HG02981 (cell line): ENCODE data around the gene CCNY.
"Not testable (repeated sequence)": the region's sequence is repeated elsewhere in the genome, so short reads cannot be mapped to it uniquely, and the experiment has no call there.

Experiments used
- ATAC-seq: cut with Tn5 transposase; IDR thresholded peaks from one replicate; pipeline ENCODE4 v1.9.1; 2021; ENCODE audit warnings: mild to moderate bottlenecking, moderate library complexity; ENCODE audit not compliant: unreplicated experiment

CCNY gene

GRCh38 chr10:35336084-35336831 is at the start of gene CCNY:
CCNY (plus strand) TSS chr10:35336509; CDS start chr10:35337054, 545 bp downstream.
- ATAC-seq = peak; percentile 66

DNA sequence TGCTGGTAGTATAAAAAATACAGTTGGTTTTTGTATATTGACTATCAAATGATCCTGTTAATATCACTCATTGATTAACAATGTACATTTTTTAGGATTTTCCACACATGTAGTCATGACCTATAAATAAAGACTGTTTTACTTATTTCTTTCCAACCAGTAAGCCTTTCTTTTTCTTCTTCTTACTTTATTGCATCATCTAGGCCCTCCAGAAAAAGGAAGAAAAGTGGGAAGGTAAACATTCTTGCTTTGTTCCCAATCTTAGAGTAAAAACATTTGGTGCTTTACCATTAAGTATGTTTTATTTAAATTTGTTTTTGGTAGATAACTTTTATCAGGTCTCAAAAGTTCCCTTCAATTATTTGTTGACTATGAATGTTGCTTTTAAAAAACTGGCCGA is 47.1 kb upstream of the CCNY start:
- no peak for ATAC-seq

- ATAC-seq = no peak
Observed at GRCh38 chr10:35294506-35294905, 41.8 kb upstream of the CCNY start.

- ATAC-seq = no peak
Observed at GRCh38 chr10:35299016-35299415, 37.3 kb upstream of the CCNY start.

GRCh38 chr10:35300063-35300699 is 36.1 kb upstream of the CCNY start:
- ATAC-seq = peak; percentile 96

- ATAC-seq = no peak
Observed at GRCh38 chr10:35304649-35305048, 31.7 kb upstream of the CCNY start.

DNA sequence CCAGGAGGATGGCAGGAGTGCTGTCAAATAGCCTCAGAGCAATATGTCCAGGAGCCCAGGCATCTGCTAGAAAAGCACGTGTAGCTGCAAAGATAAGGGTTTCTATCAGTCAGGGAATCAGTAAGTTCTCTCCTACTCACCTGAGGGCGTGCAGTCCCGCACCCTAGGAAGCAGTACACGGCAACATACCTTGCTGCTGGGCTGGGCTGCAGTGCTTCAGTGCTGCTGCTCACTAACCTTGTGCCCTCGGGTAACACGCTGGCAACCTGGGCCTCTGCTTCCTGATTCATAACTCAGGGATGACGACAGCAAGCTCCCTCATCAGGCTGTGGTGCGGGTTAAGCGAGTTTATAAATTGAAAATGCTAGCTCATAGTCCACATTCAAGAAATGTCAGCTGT is 29.5 kb upstream of the CCNY start:
- ATAC-seq = no peak

DNA sequence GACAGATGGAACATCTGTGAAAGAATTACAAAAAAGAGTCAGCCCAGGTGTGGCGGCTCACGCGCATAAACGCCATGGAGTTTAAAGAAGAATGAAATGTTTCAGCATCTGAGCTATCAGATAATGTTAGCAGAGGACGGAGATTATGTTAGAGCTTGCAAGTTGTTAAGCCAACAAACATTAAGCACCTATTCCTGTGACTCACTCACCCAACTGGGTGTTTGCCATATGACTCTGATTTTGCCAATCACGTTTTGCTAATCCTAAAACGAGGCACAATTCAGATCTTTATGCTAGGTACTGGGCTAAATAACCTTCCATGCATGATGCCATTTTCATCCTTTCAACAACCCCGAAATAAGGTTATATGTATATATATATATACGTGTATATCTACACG is 29.0 kb upstream of the CCNY start:
- no peak for ATAC-seq

GRCh38 chr10:35308809-35309208 is 27.5 kb upstream of the CCNY start:
- no peak for ATAC-seq

GRCh38 chr10:35314142-35314541 is 22.2 kb upstream of the CCNY start:
- ATAC-seq = not testable (repeated sequence)

- ATAC-seq = not testable (repeated sequence)
Observed at GRCh38 chr10:35315235-35315634, 21.1 kb upstream of the CCNY start.

GRCh38 chr10:35316218-35316967 is 19.9 kb upstream of the CCNY start:
- ATAC-seq = peak; percentile 66

DNA sequence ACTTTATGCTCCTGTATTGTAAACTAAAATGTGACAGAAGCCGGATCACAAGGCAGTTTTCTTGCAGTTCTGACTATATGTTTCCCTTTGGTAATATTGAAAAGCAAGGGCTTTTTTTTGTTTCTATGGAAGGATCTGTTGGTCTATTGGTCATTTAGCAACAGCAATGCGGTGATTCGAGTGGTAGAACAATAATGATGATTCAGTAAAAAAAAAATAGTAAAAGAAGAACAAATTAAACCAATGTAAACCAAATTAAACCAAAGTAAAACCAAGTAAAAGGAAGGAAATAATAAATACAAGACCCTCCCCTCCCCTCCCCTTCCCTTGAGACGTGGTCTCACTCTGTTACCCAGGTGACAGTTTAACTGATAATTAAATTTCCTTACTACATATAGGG is 17.8 kb upstream of the CCNY start:
- no peak for ATAC-seq

- ATAC-seq = no peak
Observed at GRCh38 chr10:35320341-35320740, 16.0 kb upstream of the CCNY start.

DNA sequence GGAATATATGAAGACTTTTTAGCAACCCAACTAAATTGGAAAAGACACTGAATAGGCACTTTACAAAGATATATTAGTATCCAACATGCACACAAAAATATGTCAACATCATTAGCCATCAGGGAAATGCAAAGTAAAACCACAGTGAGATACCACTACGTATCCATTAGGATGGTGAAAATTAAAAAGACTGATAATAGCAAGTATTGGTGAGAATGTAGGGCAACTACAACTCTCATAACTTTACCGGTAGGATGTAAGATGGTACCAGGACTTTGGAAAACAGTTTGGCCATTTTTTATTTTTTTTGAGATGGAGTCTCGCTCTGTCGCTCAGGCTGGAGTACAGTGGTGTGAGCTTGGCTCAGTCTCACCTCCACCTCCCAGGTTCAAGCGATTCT is 13.7 kb upstream of the CCNY start:
- ATAC-seq = no peak

DNA sequence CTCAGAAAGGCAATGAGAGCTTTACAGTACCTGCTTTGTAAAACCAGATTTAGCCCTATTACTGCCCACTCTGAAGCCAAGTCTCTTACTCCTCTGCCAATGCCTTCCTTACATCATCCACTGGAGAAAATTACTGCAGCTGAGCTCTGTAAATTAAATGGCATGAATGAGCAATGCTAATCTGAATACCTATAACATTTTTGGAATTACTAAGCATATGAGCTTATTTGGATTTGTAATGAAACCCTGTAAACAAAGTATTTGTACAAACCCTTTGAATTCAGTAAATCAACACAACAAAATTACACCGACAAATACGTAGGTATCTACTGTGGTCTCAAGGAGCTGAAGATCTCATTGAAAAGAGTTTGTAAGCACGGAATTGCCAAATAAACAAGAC is 12.1 kb upstream of the CCNY start:
- no peak for ATAC-seq

- ATAC-seq = no peak
Observed at GRCh38 chr10:35326466-35327235, 9.7 kb upstream of the CCNY start.

DNA sequence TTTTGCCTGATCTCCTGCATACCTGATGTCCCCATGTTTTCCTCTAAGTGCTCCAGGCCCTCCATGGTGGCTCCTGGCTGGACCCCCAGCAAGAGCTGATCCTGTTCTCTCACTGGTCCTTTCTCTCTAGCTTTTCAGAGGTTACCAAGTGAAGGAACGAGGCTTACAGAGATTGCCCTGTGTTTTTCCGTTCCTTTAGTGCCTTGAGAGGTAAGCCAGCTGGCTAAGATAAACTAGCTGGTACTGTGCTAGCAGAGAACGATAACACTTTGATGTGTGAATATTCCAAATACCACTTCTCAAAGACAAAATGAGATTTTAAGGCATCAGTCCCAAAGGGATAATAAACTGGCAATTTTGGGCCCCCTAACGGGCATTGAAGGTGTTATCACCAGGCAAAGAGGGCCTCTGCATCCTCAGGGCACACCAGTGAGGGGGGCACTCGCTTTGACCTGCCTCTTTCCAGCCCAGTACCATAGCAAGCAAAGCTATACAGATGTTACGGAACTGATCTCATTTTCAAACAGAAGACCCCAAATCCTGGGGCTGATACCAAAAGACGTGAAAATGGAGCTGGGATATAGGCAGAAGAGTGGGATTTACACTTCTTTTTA is 8.4 kb upstream of the CCNY start:
- ATAC-seq = no peak

DNA sequence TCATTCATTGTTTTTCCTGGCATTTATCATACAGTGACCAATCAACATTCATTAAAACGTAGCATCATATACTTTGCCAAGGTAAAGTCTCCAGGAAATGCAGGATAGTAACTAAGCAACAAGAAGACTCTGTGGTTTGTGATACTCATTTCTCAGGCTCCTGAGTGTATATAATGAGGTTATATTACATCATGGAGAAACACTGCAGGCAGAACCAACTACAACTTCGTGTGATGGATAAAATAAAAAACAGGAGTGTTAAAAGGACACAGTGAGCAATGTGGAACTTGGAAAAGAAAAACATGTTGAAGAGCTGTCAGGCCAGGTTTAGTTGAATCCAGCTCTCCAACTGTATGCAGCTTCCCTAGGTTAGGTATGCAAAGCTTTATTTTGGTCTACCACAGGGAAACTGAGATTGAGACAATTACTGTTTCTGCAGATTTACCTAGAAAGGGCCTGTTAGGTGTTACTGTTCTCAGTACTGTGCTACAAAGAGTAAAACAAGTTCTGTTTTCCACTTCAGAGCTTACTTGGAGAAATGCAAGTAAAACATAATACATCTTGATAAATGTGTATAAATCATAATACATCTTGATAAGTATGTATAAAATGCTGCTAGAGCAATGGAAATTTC is 7.8 kb upstream of the CCNY start:
- ATAC-seq = peak; percentile 35

- ATAC-seq = no peak
Observed at GRCh38 chr10:35329520-35329919, 6.8 kb upstream of the CCNY start.
